ENCODE data around the gene DPH1.

DNA sequence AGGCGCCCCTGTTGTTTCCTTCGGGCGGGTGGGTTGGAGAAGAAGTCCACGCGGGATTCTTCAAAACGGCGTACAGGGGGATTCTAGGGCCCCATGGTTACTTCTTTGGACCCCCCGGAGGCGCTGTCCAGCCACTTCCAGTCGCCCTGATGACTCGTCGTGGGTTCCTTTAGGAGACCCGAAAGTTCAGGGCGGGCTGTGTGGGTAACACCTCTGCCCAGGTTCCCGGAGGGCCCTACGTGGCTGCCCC, 24.2 kb downstream of the DPH1 start:
- TF ChIP-seq SUZ12 (IDR thresholded peaks at IDR 0.05; ENCODE audit: extremely low read depth, insufficient read depth, insufficient read length) (no peak), ZNF274 (IDR thresholded peaks at IDR 0.05; ENCODE audit: low read depth, low read length) (no peak)
